ENCODE results near the gene FAAP100.

FAAP100 gene

GRCh38 chr17:81575836-81576235 is 23.7 kb upstream of the FAAP100 start:
- no peak for DNase-seq

GRCh38 chr17:81574643-81574956 is 22.4 kb upstream of the FAAP100 start:
- no peak for DNase-seq

GRCh38 chr17:81573794-81574642 is 21.9 kb upstream of the FAAP100 start:
- no peak for DNase-seq

- DNase-seq: no peak
Observed at GRCh38 chr17:81572563-81573168, 20.5 kb upstream of the FAAP100 start.

- DNase-seq: no peak
Observed at GRCh38 chr17:81570964-81571363, 18.8 kb upstream of the FAAP100 start.

GRCh38 chr17:81569986-81570514 is 17.9 kb upstream of the FAAP100 start:
- DNase-seq: no peak

- no peak for DNase-seq
Observed at GRCh38 chr17:81568416-81568815, 16.3 kb upstream of the FAAP100 start.

GRCh38 chr17:81567191-81567590 is 15.0 kb upstream of the FAAP100 start:
- no peak for DNase-seq

GRCh38 chr17:81566461-81567126 is 14.4 kb upstream of the FAAP100 start:
- DNase-seq: no peak

- DNase-seq: no peak
Observed at GRCh38 chr17:81565231-81565630, 13.1 kb upstream of the FAAP100 start.

- DNase-seq: no peak
Observed at GRCh38 chr17:81564778-81565177, 12.6 kb upstream of the FAAP100 start.

- no peak for DNase-seq
Observed at GRCh38 chr17:81563861-81564586, 11.9 kb upstream of the FAAP100 start.

- DNase-seq: no peak
Observed at GRCh38 chr17:81561494-81561885, 9.3 kb upstream of the FAAP100 start.

- DNase-seq: no peak
Observed at GRCh38 chr17:81558941-81559806, 7.0 kb upstream of the FAAP100 start.

GRCh38 chr17:81558115-81558468 is 5.9 kb upstream of the FAAP100 start:
- no peak for DNase-seq

- no peak for DNase-seq
Observed at GRCh38 chr17:81557276-81558114, 5.3 kb upstream of the FAAP100 start.

GRCh38 chr17:81556863-81557262 is 4.7 kb upstream of the FAAP100 start:
- DNase-seq: no peak

GRCh38 chr17:81556175-81556691 is 4.1 kb upstream of the FAAP100 start:
- DNase-seq: no peak

- DNase-seq: no peak
Observed at GRCh38 chr17:81553616-81554181, 1.5 kb upstream of the FAAP100 start.

GRCh38 chr17:81553018-81553615 is 964 bp upstream of the FAAP100 start:
- DNase-seq: peak; percentile 65
